Renal pelvis (tissue), 4 donors: ENCODE measurements around the gene OSBPL6. TPM values are rescaled to one million over a fixed set of nuclear protein-coding genes. Genes with fewer than 3 reads are reported as not detected.
A peak's percentile ranks its signal among the peaks of the same experiment; 100 is the strongest.
"Not testable (repeated sequence)": the region's sequence is repeated elsewhere in the genome, so short reads cannot be mapped to it uniquely, and the experiment has no call there.

Source experiments
- DNase-seq: peaks from one replicate; pipeline ENCODE4 v3.0.0-alpha.2; 2013
- polyA plus RNA-seq, 3 donors: library from polyadenylated mRNA; unstranded; fragments of 120-200 nt; gene quantifications; one replicate each; pipeline ENCODE4 v1.2.1, GENCODE V29; 2013; ENCODE audit not compliant: insufficient read length in 3 of 3

The OSBPL6 gene
- polyA plus RNA-seq, 3 donors: 6.0 to 6.9 (median 6.5) TPM

GRCh38 chr2:178397002-178397605 lies 202.8 kb downstream of the OSBPL6 start:
- peak; percentile 41 for DNase-seq

- DNase-seq: no peak
Observed at GRCh38 chr2:178401994-178402437, 207.7 kb downstream of the OSBPL6 start.

- DNase-seq: no peak
Observed at GRCh38 chr2:178403671-178404306, 209.5 kb downstream of the OSBPL6 start.

GRCh38 chr2:178404368-178404767 lies 210.1 kb downstream of the OSBPL6 start:
- DNase-seq: no peak

- DNase-seq: no peak
Observed at GRCh38 chr2:178409261-178409660, 214.9 kb downstream of the OSBPL6 start.

- no peak for DNase-seq
Observed at GRCh38 chr2:178412047-178412446, 217.7 kb downstream of the OSBPL6 start.

GRCh38 chr2:178412453-178412852 lies 218.1 kb downstream of the OSBPL6 start:
- not testable (repeated sequence) for DNase-seq

GRCh38 chr2:178413472-178414265 lies 219.4 kb downstream of the OSBPL6 start:
- DNase-seq: peak; percentile 82

- peak; percentile 94 for DNase-seq
Observed at GRCh38 chr2:178414266-178415247, 220.2 kb downstream of the OSBPL6 start.

- no peak for DNase-seq
Observed at GRCh38 chr2:178415979-178416378, 221.7 kb downstream of the OSBPL6 start.

- no peak for DNase-seq
Observed at GRCh38 chr2:178417916-178418315, 223.6 kb downstream of the OSBPL6 start.

GRCh38 chr2:178418426-178418825 lies 224.1 kb downstream of the OSBPL6 start:
- no peak for DNase-seq

- DNase-seq: peak; percentile 3
Observed at GRCh38 chr2:178419123-178419522, 224.8 kb downstream of the OSBPL6 start.

- peak; percentile 23 for DNase-seq
Observed at GRCh38 chr2:178420463-178420999, 226.2 kb downstream of the OSBPL6 start.

- DNase-seq: no peak
Observed at GRCh38 chr2:178422097-178422496, 227.8 kb downstream of the OSBPL6 start.

GRCh38 chr2:178423746-178424145 lies 229.4 kb downstream of the OSBPL6 start:
- DNase-seq: not testable (repeated sequence)

GRCh38 chr2:178425255-178425827 lies 231.0 kb downstream of the OSBPL6 start:
- no peak for DNase-seq

- DNase-seq: no peak
Observed at GRCh38 chr2:178426388-178426787, 232.1 kb downstream of the OSBPL6 start.

GRCh38 chr2:178427458-178427857 lies 233.1 kb downstream of the OSBPL6 start:
- DNase-seq: no peak

GRCh38 chr2:178428396-178428806 lies 234.1 kb downstream of the OSBPL6 start:
- DNase-seq: no peak

GRCh38 chr2:178429336-178429735 lies 235.0 kb downstream of the OSBPL6 start:
- DNase-seq: no peak
